ENCODE results near the gene ADCY9.

DNA sequence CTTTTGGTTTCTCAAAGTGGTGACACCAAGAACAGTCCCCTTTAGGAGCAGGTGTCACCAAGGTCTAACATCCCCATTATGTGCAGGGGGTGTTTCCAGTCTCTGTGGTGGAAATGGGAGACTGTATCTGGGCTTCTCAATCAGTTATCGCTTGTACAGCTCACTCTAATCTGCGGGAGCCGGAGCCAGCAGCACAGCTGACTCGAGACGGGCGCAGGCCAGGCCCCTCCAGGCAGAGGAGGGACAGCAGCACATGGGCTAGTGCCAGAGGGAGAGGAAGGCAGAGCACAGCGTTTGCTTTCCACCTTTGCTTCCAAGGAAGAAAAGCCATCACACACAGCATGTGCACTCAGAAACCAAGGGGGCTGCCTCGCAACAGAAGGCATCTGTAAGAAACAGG lies 144.5 kb downstream of the ADCY9 start:
- TF ChIP-seq, protein P1, sequence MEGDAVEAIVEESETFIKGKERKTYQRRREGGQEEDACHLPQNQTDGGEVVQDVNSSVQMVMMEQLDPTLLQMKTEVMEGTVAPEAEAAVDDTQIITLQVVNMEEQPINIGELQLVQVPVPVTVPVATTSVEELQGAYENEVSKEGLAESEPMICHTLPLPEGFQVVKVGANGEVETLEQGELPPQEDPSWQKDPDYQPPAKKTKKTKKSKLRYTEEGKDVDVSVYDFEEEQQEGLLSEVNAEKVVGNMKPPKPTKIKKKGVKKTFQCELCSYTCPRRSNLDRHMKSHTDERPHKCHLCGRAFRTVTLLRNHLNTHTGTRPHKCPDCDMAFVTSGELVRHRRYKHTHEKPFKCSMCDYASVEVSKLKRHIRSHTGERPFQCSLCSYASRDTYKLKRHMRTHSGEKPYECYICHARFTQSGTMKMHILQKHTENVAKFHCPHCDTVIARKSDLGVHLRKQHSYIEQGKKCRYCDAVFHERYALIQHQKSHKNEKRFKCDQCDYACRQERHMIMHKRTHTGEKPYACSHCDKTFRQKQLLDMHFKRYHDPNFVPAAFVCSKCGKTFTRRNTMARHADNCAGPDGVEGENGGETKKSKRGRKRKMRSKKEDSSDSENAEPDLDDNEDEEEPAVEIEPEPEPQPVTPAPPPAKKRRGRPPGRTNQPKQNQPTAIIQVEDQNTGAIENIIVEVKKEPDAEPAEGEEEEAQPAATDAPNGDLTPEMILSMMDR (IDR thresholded peaks at IDR 0.05) = no peak
- TF ChIP-seq POLR2A (IDR thresholded peaks at IDR 0.05) = no peak
